IPS-15b (cell line): ENCODE measurements around the gene NMT1.
"Not testable (repeated sequence)": the region's sequence is repeated elsewhere in the genome, so short reads cannot be mapped to it uniquely, and the experiment has no call there.

Experiments used
- H3K27me3 ChIP-seq: one replicate; pipeline ENCODE4 v1.6.1; 2013; ENCODE audit warnings: low read length; ENCODE audit not compliant: control insufficient read depth, insufficient read depth
- H3K36me3 ChIP-seq: one replicate; pipeline ENCODE4 v1.6.1; 2013; ENCODE audit warnings: low read length; ENCODE audit not compliant: control insufficient read depth, insufficient read depth
- H3K4me1 ChIP-seq: one replicate; pipeline ENCODE4 v1.6.1; 2013; ENCODE audit warnings: mild to moderate bottlenecking, low read length; ENCODE audit not compliant: control insufficient read depth, insufficient read depth
- H3K4me3 ChIP-seq: one replicate; pipeline ENCODE4 v1.5.1; 2013; ENCODE audit warnings: low read depth, low read length
- H3K9ac ChIP-seq: one replicate; pipeline ENCODE4 v1.6.1; 2013; ENCODE audit warnings: low read depth, mild to moderate bottlenecking, low read length
- H3K9me3 ChIP-seq: one replicate; pipeline ENCODE4 v1.6.1; 2013; ENCODE audit warnings: mild to moderate bottlenecking, low read length; ENCODE audit not compliant: control insufficient read depth, insufficient read depth

Gene NMT1

DNA sequence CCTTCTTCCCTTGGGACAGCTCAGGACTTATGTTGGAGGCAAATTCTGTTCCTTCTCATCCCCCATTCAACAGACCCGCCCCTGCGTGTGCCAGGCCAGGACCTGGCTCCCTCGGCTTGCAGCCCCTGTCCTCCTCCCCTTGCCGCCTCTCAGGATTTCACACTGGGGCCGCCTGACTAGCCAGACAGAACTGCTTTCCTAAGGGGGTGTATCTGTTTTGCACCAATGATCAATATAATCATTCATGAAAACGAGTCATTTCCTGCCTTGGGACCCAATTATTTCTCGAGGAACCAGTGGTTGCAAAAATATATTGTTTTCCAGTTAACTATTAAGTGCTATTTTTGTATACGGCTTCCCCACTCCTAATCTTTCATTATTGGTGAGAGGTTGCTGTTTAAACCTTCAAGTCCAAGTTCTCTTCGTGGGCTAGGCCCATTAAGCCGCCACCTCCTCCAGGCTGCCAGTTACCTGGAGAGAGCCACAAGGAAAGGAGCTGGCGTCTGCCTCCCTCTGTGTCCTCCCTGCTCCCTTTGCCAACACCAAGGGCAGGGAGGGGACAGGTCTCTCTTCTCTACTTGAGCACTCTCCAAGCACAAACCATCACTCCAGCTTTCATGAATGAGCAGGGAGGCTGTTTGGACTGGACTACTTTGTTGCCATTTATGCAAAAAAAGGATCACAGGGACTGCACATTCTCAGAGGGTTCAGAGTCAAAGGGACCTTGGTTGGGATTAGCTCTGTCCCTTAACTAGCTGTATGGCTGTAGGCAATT, 18.6 kb upstream of the NMT1 start:
- Histone ChIP-seq H3K27me3 (no peaks in the 10 kb centered on the region), H3K9me3 (no peaks in the 10 kb centered on the region), H3K4me1 (peaks cover 12% of the 10 kb centered on the region), H3K9ac (no peak overlapping the region), H3K4me3 (no peak overlapping the region), H3K36me3 (peaks cover 4% of the 10 kb centered on the region)

DNA sequence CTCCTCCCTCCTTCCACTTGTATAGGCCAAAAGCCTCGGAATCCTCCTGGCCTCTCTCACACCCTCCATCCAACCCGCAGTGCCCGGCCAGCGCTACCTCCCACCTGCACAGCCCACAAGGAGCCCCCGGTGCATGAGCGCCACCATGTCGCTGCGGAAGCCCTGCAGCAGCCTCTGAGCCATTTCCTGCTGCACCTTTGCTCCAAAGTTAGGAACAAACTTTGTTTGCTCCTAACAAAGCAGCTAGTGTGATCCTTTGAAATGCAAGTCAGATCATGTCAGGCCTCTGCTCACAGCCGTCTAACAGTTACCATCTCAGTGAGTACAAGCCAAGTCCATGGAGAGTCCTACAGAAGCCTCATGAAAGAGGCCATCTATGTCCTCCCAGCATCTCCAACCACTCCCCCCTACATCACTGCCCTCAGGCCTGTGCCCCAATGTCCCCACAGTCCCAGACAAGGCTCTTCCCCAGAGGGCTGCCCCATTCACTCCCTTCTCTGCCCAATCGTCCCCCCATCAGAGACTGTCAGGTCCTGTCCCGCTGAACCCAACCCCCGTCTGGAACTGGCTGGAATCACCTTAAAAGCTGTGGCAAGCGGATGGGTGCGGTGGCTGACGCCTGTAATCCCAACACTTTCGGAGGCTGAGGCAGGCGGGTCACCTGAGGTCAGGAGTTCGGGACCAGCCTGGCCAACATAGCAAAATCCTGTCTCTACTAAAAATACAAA, 17.1 kb upstream of the NMT1 start:
- H3K27me3 ChIP-seq = no peaks in the 10 kb centered on the region
- no peak overlapping the region for H3K9ac ChIP-seq
- H3K9me3 ChIP-seq = no peaks in the 10 kb centered on the region
- peaks cover 4% of the 10 kb centered on the region for H3K36me3 ChIP-seq
- H3K4me1 ChIP-seq = peaks cover 12% of the 10 kb centered on the region
- no peak overlapping the region for H3K4me3 ChIP-seq

DNA sequence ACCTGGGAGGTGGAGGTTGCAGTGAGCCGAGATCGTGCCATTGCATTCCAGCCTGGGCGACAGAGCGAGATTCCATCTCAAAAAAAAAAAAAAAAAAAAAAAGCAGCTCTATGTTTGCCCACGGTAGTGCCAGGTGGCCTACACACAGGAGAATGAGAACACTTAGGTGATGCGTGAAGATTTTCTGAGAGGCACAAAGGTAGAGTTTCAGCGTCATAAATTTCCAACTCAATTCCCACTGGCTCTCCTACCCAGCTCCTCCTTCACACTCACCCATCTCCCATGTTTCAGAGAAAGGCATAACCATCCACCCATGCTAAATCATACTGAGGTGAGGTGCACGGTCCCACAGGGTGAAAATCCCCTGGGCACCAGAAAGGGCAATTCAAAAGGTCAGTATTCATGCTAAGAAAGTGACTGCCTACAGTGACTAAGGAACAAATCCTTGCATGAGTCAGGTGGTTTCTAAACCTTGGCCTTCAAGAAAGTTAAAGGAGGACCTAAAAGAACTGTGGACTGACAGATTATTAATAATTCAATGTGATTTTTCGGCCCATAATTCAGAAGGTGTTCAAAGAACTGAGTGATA, 14.5 kb upstream of the NMT1 start:
- no peak overlapping the region for H3K4me3 ChIP-seq
- peaks cover 12% of the 10 kb centered on the region for H3K4me1 ChIP-seq

DNA sequence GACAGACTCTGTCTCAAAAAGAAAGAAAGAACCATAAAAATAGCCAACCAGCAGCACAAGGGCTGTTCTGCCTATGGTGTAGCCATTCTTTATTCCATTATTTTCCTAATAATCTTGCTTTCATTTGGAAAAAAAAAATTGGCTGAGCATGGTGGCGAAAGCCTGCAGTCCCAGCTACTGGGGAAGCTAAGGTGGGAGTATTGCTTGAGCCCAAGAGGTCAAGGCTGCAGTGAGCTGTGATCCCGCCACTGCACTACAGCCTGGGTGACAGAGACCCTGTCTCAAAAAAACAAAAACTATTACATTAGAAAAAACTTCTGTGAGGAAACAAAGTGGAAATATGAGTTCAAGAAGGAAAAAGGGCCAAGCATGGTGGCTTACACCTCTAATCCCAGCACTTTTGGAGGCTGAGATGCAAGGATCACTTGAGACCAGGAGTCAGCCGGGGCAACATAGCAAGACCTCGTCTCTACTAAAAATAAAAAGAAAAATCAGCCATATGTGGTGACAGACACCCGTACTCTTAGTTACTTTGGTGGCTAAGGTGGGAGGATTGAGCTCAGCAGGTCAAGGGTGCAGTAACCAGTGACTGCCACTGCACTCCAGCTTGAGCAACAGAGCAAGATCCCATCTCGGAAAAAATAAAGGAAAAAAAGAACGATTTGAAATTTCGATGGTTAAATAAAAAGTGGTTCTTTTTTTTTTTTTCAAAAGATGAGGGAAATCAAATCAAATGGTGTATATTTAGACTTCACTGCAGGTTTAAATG, 12.1 kb upstream of the NMT1 start:
- Histone ChIP-seq H3K27me3 (no peaks in the 10 kb centered on the region), H3K4me3 (no peak overlapping the region), H3K9me3 (no peaks in the 10 kb centered on the region), H3K36me3 (no peaks in the 10 kb centered on the region), H3K9ac (no peak overlapping the region), H3K4me1 (peaks cover 7% of the 10 kb centered on the region)

More for the DNA sequence above, 14.5 kb upstream of the NMT1 start:
- peaks cover 4% of the 10 kb centered on the region for H3K36me3 ChIP-seq
- H3K9ac ChIP-seq = no peak overlapping the region
- no peaks in the 10 kb centered on the region for H3K9me3 ChIP-seq
- no peaks in the 10 kb centered on the region for H3K27me3 ChIP-seq

DNA sequence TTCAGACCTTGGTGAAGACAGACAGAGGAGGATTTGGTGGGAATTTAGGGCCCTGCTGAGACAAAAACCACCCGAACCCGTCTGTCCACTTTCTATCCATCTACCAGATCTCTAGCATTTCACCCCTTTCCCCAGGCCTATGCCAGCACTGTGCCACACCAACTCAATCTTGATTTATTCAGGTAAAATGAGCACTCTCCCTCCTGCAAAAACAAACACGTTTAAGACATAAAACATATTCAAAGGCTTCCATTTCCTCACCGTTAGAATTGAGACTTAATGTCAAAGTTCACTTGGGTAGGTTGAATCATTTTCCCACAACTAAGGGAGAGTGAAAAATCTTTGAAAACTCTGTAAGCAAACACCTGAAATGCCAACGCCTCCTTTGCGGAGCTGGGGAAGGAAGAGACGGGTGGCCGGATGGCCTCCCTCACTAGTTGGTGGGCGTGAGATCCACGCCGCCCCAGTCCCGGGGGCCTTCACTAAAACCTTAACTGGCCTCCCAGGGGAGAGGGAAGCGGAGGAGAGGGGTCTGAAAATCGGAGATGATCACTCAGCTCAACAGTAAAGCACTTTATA, 10.5 kb upstream of the NMT1 start:
- peak overlapping the region; percentile 99 for H3K9ac ChIP-seq
- H3K4me1 ChIP-seq = peaks cover 5% of the 10 kb centered on the region
- no peaks in the 10 kb centered on the region for H3K27me3 ChIP-seq
- no peaks in the 10 kb centered on the region for H3K36me3 ChIP-seq
- H3K9me3 ChIP-seq = no peaks in the 10 kb centered on the region
- H3K4me3 ChIP-seq = peak overlapping the region; percentile 82

DNA sequence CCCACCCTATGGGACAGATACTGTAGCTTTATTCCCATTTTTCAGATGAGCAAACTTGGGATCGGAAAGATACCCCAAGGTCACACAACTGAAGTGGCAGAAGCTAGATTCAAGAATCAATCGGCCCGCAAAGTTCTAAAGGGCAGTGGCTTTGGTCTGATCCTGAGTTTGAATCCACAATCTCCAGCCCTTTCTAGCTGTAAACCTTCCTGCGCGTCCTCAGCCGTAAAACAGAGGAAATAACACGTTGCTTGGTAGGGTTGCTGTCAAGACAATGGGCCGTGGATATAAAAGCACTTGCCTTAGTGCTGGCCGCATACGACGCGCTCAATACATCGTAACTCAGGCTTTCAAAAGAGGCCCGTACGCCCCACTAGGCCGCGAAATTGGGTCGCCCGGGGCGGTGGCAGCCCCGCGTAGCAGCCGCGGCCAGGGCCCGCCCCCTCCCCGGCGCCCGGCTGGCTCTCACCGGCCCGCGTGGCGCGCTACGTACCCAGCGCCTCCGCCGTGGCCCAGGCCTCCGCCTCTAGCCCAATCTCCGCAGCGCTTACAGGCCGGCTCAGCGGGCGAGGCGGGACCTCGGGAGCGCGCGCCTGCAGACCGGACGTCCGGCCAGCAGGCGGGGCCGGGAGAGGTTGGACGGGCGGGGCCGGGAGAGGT, 9.9 kb upstream of the NMT1 start, which contains the start of gene DCAKD:
DCAKD (minus strand) TSS at position 573 of the 660 bp plus-strand sequence. CDS start 16,747 bp downstream, outside the sequence.
- peak within 1 kb of the TSS; percentile 82 for H3K4me3 ChIP-seq
- H3K9me3 ChIP-seq = no peaks in the 10 kb centered on the region
- H3K4me1 ChIP-seq = peaks cover 5% of the 10 kb centered on the region
- peak within 1 kb of the TSS; percentile 99 for H3K9ac ChIP-seq
- H3K27me3 ChIP-seq = no peaks in the 10 kb centered on the region
- H3K36me3 ChIP-seq = no peaks in the 10 kb centered on the region

DNA sequence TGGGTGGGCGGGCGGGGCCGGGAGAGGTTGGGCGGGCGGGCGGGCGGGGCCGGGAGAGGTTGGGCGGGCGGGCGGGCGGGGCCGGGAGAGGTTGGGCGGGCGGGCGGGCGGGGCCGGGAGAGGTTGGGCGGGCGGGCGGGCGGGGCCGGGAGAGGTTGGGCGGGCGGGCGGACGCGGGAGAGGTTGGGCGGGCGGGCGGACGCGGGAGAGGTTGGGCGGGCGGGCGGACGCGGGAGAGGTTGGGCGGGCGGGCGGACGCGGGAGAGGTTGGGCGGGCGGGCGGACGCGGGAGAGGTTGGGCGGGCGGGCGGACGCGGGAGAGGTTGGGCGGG, 9.4 kb upstream of the NMT1 start:
- not testable (repeated sequence) for H3K4me3 ChIP-seq, H3K9ac ChIP-seq, H3K4me1 ChIP-seq

DNA sequence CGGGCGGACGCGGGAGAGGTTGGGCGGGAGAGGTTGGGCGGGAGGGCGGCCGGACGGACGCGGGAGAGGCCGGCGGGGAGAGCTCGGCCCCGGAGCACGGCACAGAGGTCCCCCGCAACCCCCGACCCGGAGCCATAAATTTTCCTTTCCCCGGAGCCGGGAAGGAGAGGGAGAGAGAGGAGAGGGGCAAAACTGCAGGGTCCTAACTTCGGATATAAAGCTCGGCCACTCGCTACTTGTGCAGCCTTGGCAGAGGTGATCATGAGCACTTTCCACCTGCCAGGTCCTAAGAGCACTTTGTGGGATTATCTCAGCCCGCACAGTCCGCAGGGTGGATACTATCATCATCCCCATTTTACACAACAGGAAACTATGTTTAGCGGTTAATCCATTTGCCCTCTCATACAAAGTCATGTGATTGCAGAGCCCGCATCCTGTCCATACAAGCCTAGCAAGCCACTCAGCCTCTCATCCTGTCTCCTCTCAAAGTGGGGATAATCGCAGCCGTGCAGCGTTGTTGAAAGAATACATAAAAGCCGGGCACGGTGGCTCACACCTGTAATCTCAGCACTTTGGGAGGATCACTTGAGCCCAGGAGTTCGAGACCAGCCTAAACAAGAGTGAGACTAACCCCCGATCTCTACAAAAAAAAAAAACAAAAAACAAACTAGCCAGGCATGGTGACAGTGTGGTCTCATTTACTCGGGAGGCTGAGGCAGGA, 8.9 kb upstream of the NMT1 start:
- H3K4me1 ChIP-seq = peaks cover 2% of the 10 kb centered on the region
- H3K9ac ChIP-seq = peak overlapping the region; percentile 90
- H3K9me3 ChIP-seq = no peaks in the 10 kb centered on the region
- H3K27me3 ChIP-seq = no peaks in the 10 kb centered on the region
- H3K36me3 ChIP-seq = no peaks in the 10 kb centered on the region
- H3K4me3 ChIP-seq = peak overlapping the region; percentile 68

More for the DNA sequence above, 9.4 kb upstream of the NMT1 start:
- H3K36me3 ChIP-seq, H3K9me3 ChIP-seq, H3K27me3 ChIP-seq: not testable (repeated sequence)

DNA sequence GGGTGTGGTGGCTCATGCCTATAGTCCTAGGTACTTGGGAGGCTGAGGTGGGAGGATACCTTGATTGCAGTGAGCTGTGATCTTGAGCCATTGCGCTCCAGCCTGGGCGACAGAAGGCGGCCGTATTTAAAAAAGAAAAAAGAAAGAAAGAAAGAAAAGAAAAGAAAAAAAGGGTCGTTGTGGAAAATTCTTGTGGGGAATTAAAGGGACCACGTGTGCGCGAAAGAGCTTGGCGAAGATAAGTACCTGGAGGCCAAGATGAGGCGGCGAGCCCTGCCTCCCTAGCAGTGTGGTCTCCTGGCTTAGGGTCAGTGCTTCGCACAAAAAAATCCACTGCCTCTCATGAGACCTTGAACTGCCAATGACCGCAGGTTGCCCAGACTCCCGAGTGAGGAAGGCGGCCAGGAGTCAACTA, 728 bp upstream of the NMT1 start:
- peaks cover 2% of the 10 kb centered on the region for H3K4me1 ChIP-seq
- H3K4me3 ChIP-seq = peak overlapping the region; percentile 98
- no peaks in the 10 kb centered on the region for H3K36me3 ChIP-seq
- no peaks in the 10 kb centered on the region for H3K9me3 ChIP-seq
- H3K27me3 ChIP-seq = no peaks in the 10 kb centered on the region
- peak overlapping the region; percentile 62 for H3K9ac ChIP-seq

DNA sequence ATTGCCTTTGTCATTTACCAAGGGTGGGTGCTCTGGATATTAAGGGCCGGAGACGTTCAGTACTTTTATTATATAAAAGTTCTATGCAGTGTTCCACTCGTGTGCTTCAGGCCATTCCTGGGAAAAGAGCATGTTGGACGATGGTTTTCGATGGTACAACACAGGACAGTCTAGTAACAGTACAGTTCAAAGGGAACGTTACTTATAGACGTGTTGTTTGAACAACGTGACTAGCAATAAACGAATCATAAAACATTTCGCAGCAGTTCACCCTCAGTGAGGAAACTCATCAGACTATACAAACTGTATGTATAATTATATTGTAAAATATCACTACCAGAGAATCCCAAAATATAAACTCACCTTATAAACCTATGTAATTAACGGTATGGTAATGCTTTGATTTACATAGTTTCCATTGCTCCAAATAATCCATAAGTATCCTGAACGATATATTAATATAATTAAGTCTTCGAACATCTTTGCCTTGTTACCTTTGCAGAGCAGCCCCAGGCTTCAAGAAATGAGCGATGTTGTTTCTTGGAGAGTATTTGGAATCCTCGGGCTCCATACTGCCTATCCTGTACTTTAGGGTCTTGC, 589 bp downstream of the NMT1 start:
- Histone ChIP-seq H3K9me3 (no peaks in the 10 kb centered on the region), H3K4me1 (peaks cover 2% of the 10 kb centered on the region), H3K9ac (peak overlapping the region; percentile 82), H3K27me3 (no peaks in the 10 kb centered on the region), H3K4me3 (peak overlapping the region; percentile 77), H3K36me3 (no peaks in the 10 kb centered on the region)
